Stimulated activated CD8-positive, alpha-beta memory T cell treated with anti-CD3 and anti-CD28 coated beads, Interleukin-15, amount 100 ng/mL, for 1 hour (primary cell): ENCODE data around the gene TCF7L2.

ENCODE experiments used
- DNase-seq: peaks from one replicate; pipeline ENCODE4 v3.0.0-alpha.2; 2020; ENCODE audit warnings: low read depth

Gene TCF7L2

GRCh38 chr10:112948196-112948595, 1.9 kb upstream of the TCF7L2 start:
- no peak for DNase-seq

GRCh38 chr10:112949143-112949823, 764 bp upstream of the TCF7L2 start:
- DNase-seq, result no peak

GRCh38 chr10:112950714-112951358, 789 bp downstream of the TCF7L2 start:
- DNase-seq, result no peak

- DNase-seq, result no peak
These were observed 1.6 kb downstream of the TCF7L2 start for GRCh38 chr10:112951359-112952281.

- no peak for DNase-seq
These were observed 2.5 kb downstream of the TCF7L2 start for GRCh38 chr10:112952282-112953173.

- no peak for DNase-seq
These were observed 3.4 kb downstream of the TCF7L2 start for GRCh38 chr10:112953174-112954159.

GRCh38 chr10:112954974-112955581, 5.0 kb downstream of the TCF7L2 start:
- no peak for DNase-seq

GRCh38 chr10:112955582-112956421, 5.8 kb downstream of the TCF7L2 start:
- no peak for DNase-seq

- no peak for DNase-seq
These were observed 6.7 kb downstream of the TCF7L2 start for GRCh38 chr10:112956631-112957350.

GRCh38 chr10:112957640-112958092, 7.6 kb downstream of the TCF7L2 start:
- DNase-seq, result no peak

- DNase-seq, result no peak
These were observed 8.4 kb downstream of the TCF7L2 start for GRCh38 chr10:112958275-112958995.

GRCh38 chr10:112959207-112959838, 9.3 kb downstream of the TCF7L2 start:
- DNase-seq, result no peak

GRCh38 chr10:112960151-112960681, 10.2 kb downstream of the TCF7L2 start:
- no peak for DNase-seq

- no peak for DNase-seq
These were observed 11.6 kb downstream of the TCF7L2 start for GRCh38 chr10:112961609-112962008.

- DNase-seq, result no peak
These were observed 12.3 kb downstream of the TCF7L2 start for GRCh38 chr10:112962343-112962742.

GRCh38 chr10:112963835-112964234, 13.8 kb downstream of the TCF7L2 start:
- DNase-seq, result no peak

GRCh38 chr10:112964482-112964881, 14.4 kb downstream of the TCF7L2 start:
- no peak for DNase-seq
